ENCODE data around the gene SLC5A6. TPM values are rescaled to one million over a fixed set of nuclear protein-coding genes. Genes with fewer than 3 reads are reported as not detected.

The SLC5A6 gene
- total RNA-seq, 2 experiments from 2014 or later, result 34.9 to 37.7 TPM

- CTCF ChIA-PET, result interaction anchor here (1.6 kb wide), 1 partner anchor 70 kb away, joined by 4 read pairs; no protein-coding TSS in a partner anchor
- TF ChIP-seq CTCF (IDR thresholded peaks at IDR 0.05), result no peak
- Mint-ChIP-seq H3K27me3 (no peaks in the 10 kb centered on the region), H3K27ac (no peak overlapping the region), H3K4me3 (no peak overlapping the region), H3K36me3 (ENCODE audit: low read depth) (peaks cover 57% of the 10 kb centered on the region), H3K4me1 (ENCODE audit: low read depth) (no peaks in the 10 kb centered on the region), H3K9me3 (no peaks in the 10 kb centered on the region)
- no peak for DNase-seq
- ATAC-seq, result no peak
- intact Hi-C loops (cut with micrococcal nuclease), result no loop called here
- POLR2A ChIA-PET, result interaction anchor here (0.6 to 4.5 kb wide), 4 partner anchors 9 to 15 kb away, joined by 3 to 18 read pairs (median 4); no protein-coding TSS in a partner anchor
These were observed 21.3 kb upstream of the SLC5A6 start for GRCh38 chr2:27233341-27233740.

GRCh38 chr2:27231921-27232320, 19.9 kb upstream of the SLC5A6 start:
- no peaks in the 10 kb centered on the region for H3K4me1 Mint-ChIP-seq (ENCODE audit: low read depth)
- H3K36me3 Mint-ChIP-seq (ENCODE audit: low read depth), result peaks cover 59% of the 10 kb centered on the region

DNA sequence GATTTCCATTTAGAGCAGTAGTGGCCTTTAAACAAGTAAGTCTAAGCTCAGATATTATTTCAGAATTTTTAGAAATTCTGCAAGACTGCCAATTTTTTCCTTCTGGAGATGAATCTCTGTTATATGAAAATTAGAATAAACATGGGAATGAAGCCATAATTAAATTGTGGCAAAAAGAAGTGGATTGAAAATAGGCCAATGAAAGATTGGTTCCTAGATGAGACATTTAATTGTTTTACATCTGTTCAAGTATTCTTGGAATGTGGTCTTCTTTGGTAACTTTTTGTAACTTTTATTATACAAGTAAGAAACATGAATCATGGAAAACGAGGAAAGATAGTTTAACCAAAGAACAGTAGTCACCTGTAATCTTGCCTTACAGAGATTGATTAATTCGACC, 15.4 kb upstream of the SLC5A6 start:
- TF ChIP-seq CTCF (IDR thresholded peaks at IDR 0.05), result no peak
- Mint-ChIP-seq H3K27ac (no peak overlapping the region), H3K9me3 (no peaks in the 10 kb centered on the region), H3K4me3 (no peak overlapping the region), H3K36me3 (ENCODE audit: low read depth) (peaks cover 64% of the 10 kb centered on the region), H3K27me3 (no peaks in the 10 kb centered on the region), H3K4me1 (ENCODE audit: low read depth) (no peaks in the 10 kb centered on the region)
- ChIA-PET CTCF (interaction anchor here (1.0 kb wide), 1 partner anchor 8 kb away, joined by 3 read pairs; no protein-coding TSS in a partner anchor), POLR2A (no interaction called here)
- no peak for ATAC-seq
- intact Hi-C loops (cut with micrococcal nuclease), result no loop called here
- DNase-seq, result no peak

More at GRCh38 chr2:27231921-27232320, 19.9 kb upstream of the SLC5A6 start:
- no peak for TF ChIP-seq CTCF (IDR thresholded peaks at IDR 0.05)
- ChIA-PET POLR2A (interaction anchor here (0.9 to 1.4 kb wide), 3 partner anchors 9 to 20 kb away, joined by 4 to 5 read pairs (median 4); partner anchors contain the start of genes ATRAID and SLC5A6), CTCF (interaction anchor here (0.7 to 1.8 kb wide), 4 partner anchors 10 to 71 kb away, joined by 3 to 5 read pairs (median 4); no protein-coding TSS in a partner anchor)
- no peak overlapping the region for H3K27ac Mint-ChIP-seq
- no peaks in the 10 kb centered on the region for H3K27me3 Mint-ChIP-seq
- ATAC-seq (no peak), DNase-seq (no peak)
- H3K4me3 Mint-ChIP-seq, result no peak overlapping the region
- no peaks in the 10 kb centered on the region for H3K9me3 Mint-ChIP-seq
- intact Hi-C loops (cut with micrococcal nuclease), result no loop called here

- TF ChIP-seq CTCF (IDR thresholded peaks at IDR 0.05), result no peak
- Mint-ChIP-seq H3K9me3 (no peaks in the 10 kb centered on the region), H3K27ac (no peak overlapping the region), H3K4me3 (no peak overlapping the region), H3K4me1 (ENCODE audit: low read depth) (peaks cover 6% of the 10 kb centered on the region), H3K27me3 (no peaks in the 10 kb centered on the region), H3K36me3 (ENCODE audit: low read depth) (peaks cover 66% of the 10 kb centered on the region)
- ChIA-PET CTCF (interaction anchor here (0.7 to 1.5 kb wide), 3 partner anchors 25 to 78 kb away, joined by 3 to 5 read pairs (median 3); no protein-coding TSS in a partner anchor), POLR2A (interaction anchor here (1.3 kb wide), 1 partner anchor 8 kb away, joined by 3 read pairs; the partner anchor contains the start of gene CAD)
- no peak for ATAC-seq
- intact Hi-C loops (cut with micrococcal nuclease), result no loop called here
- DNase-seq, result no peak
These were observed 13.5 kb upstream of the SLC5A6 start for GRCh38 chr2:27225526-27225925.

- CTCF ChIA-PET, result no interaction called here
- Mint-ChIP-seq H3K27me3 (no peaks in the 10 kb centered on the region), H3K9me3 (no peaks in the 10 kb centered on the region), H3K4me3 (no peak overlapping the region), H3K27ac (no peak overlapping the region), H3K36me3 (ENCODE audit: low read depth) (peaks cover 78% of the 10 kb centered on the region), H3K4me1 (ENCODE audit: low read depth) (peaks cover 21% of the 10 kb centered on the region)
- no peak for TF ChIP-seq CTCF (IDR thresholded peaks at IDR 0.05)
- POLR2A ChIA-PET, result interaction anchor here (0.6 to 1.1 kb wide), 4 partner anchors 10 to 19 kb away, joined by 3 read pairs; no protein-coding TSS in a partner anchor
- no peak for ATAC-seq
- DNase-seq, result no peak
- intact Hi-C loops (cut with micrococcal nuclease), result no loop called here
These were observed 11.3 kb upstream of the SLC5A6 start for GRCh38 chr2:27223416-27223815.
